Bronchial smooth muscle cell (primary cell): Measurements from ENCODE around the gene SMYD2. TPM values are rescaled to one million over a fixed set of nuclear protein-coding genes. Genes with fewer than 3 reads are reported as not detected.

Experiments
- total RNA-seq: library from RNA; depleted of rRNA; stranded (reverse); fragments of >200 nt; gene quantifications from 2 replicates; pipeline ENCODE4 v1.2.1, GENCODE V29; 2014

The SMYD2 gene
- total RNA-seq: 19.7 and 29.5 TPM in 2 replicates

GRCh38 chr1:214281021-214281719 lies at the start of gene SMYD2:
Gene SMYD2 (plus strand): TSS chr1:214281159. CDS start chr1:214281255, 96 bp downstream.

